Esophagus muscularis mucosa (tissue), 4 donors: ENCODE measurements around the gene CCDC32.

Experiments used
- CTCF ChIP-seq, 3 experiments: fragments of 200-600 bp in 2 of 3; fragments of 450-650 bp in 1 of 3; sonication (generic) in 2 of 3; IDR thresholded peaks; one replicate each; pipeline ENCODE4 v1.5.1; 2017 to 2019; ENCODE audit warnings: antibody characterized with exemption in 3 of 3, mild to moderate bottlenecking in 2 of 3, moderate library complexity in 1 of 3
- EP300 ChIP-seq: sonication (generic); formaldehyde crosslinking; IDR thresholded peaks from one replicate; pipeline ENCODE4 v1.6.1; 2017; ENCODE audit warnings: antibody characterized with exemption
- POLR2A ChIP-seq: fragments of 450-650 bp; IDR thresholded peaks from one replicate; pipeline ENCODE4 v1.6.1; 2017; ENCODE audit warnings: antibody characterized with exemption, moderate library complexity, mild to moderate bottlenecking, low read depth

GRCh38 chr15:40558952-40559742, 5.7 kb downstream of the CCDC32 start:
- no peak for TF ChIP-seq CTCF (IDR thresholded peaks at IDR 0.05)
- no peak for TF ChIP-seq EP300
- TF ChIP-seq POLR2A, result no peak
